Nephron progenitor cell (in vitro differentiated cells): ENCODE measurements around the gene BIN1.

ENCODE experiments used
- DNase-seq: peaks from one replicate; pipeline ENCODE4 v3.0.0; 2021
- H3K27ac Mint-ChIP-seq: 2 replicates; pipeline ENCODE4 v1.8.0; 2021; ENCODE audit warnings: mild to moderate bottlenecking, moderate library complexity, mixed read lengths
- H3K27me3 Mint-ChIP-seq: 2 replicates; pipeline ENCODE4 v1.8.0; 2021; ENCODE audit warnings: mild to moderate bottlenecking, low read depth, mixed read lengths; ENCODE audit not compliant: poor library complexity
- H3K36me3 Mint-ChIP-seq: 2 replicates; pipeline ENCODE4 v1.8.0; 2021; ENCODE audit warnings: low read depth, mixed read lengths
- H3K4me1 Mint-ChIP-seq: 2 replicates; pipeline ENCODE4 v1.8.0; 2021; ENCODE audit warnings: mixed read lengths
- H3K4me3 Mint-ChIP-seq: 2 replicates; pipeline ENCODE4 v1.8.0; 2021; ENCODE audit warnings: mild to moderate bottlenecking, moderate library complexity, mixed read lengths
- H3K9me3 Mint-ChIP-seq: 2 replicates; pipeline ENCODE4 v1.8.0; 2021; ENCODE audit warnings: mild to moderate bottlenecking, moderate library complexity, mixed read lengths
- TF ChIP-seq, protein P1 (sequence below): fragments of 200-600 bp; sonication (generic); IDR thresholded peaks from 2 replicates; pipeline ENCODE4 v1.5.0; 2021; ENCODE audit warnings: antibody characterized with exemption

The BIN1 gene

GRCh38 chr2:127065299-127065939 is 41.5 kb downstream of the BIN1 start:
- Mint-ChIP-seq H3K36me3 (peaks cover 23% of the 10 kb centered on the region), H3K4me3 (no peak overlapping the region), H3K9me3 (no peaks in the 10 kb centered on the region), H3K4me1 (peaks cover 35% of the 10 kb centered on the region), H3K27ac (peak overlapping the region; percentile 48), H3K27me3 (no peaks in the 10 kb centered on the region)
- no peak for DNase-seq
- TF ChIP-seq, protein P1, sequence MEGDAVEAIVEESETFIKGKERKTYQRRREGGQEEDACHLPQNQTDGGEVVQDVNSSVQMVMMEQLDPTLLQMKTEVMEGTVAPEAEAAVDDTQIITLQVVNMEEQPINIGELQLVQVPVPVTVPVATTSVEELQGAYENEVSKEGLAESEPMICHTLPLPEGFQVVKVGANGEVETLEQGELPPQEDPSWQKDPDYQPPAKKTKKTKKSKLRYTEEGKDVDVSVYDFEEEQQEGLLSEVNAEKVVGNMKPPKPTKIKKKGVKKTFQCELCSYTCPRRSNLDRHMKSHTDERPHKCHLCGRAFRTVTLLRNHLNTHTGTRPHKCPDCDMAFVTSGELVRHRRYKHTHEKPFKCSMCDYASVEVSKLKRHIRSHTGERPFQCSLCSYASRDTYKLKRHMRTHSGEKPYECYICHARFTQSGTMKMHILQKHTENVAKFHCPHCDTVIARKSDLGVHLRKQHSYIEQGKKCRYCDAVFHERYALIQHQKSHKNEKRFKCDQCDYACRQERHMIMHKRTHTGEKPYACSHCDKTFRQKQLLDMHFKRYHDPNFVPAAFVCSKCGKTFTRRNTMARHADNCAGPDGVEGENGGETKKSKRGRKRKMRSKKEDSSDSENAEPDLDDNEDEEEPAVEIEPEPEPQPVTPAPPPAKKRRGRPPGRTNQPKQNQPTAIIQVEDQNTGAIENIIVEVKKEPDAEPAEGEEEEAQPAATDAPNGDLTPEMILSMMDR: no peak

GRCh38 chr2:127064642-127065250 is 42.2 kb downstream of the BIN1 start:
- Mint-ChIP-seq H3K27ac (no peak overlapping the region), H3K27me3 (no peaks in the 10 kb centered on the region), H3K36me3 (peaks cover 23% of the 10 kb centered on the region), H3K9me3 (no peaks in the 10 kb centered on the region), H3K4me1 (peaks cover 36% of the 10 kb centered on the region), H3K4me3 (no peak overlapping the region)
- DNase-seq: peak; percentile 51
- TF ChIP-seq, protein P1: no peak

DNA sequence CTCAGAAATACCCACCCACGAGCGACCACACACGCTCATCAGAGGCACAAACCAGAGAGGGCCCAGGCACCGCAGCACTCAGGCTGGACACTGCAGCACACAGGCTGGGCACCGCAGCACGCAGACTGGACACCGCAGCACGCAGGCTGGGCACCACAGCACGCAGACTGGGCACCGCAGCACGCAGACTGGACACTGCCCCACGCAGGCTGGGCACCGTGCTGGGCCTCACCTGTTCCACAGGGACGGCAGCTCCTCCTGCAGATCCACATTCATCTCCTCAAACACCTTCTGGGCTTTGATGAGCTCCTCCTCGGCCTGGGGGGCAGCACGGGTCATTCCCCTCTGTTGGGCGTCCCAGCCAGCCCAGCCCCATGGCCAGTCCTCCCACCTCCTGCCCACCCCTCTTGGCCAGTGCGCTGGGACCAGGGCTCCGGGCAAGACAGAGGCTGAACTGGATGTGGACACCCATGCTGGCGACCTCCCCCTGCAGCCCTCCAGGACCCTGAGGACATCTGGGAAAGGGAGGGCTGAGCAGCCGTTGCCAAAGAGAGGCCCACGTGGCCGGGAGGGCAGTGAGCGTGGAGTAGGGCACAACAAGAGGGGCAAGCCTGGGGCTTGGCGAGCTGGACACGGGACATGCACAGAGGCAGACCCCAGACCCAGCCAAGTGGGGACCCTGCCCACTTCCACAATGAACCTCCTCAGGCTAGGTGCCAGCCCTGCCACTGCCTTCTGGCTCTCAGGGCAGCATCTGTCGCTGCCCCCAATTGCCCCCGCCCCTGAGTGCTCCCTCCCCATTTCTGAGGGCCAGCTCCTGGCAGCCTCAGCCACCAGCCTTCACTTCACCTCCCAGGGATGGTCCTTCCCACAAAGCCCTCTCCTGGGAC is 43.0 kb downstream of the BIN1 start:
- no peak overlapping the region for H3K27ac Mint-ChIP-seq
- TF ChIP-seq, protein P1: no peak
- peaks cover 17% of the 10 kb centered on the region for H3K36me3 Mint-ChIP-seq
- H3K4me3 Mint-ChIP-seq: no peak overlapping the region
- peaks cover 44% of the 10 kb centered on the region for H3K4me1 Mint-ChIP-seq
- DNase-seq: no peak
- H3K9me3 Mint-ChIP-seq: no peaks in the 10 kb centered on the region
- no peaks in the 10 kb centered on the region for H3K27me3 Mint-ChIP-seq

DNA sequence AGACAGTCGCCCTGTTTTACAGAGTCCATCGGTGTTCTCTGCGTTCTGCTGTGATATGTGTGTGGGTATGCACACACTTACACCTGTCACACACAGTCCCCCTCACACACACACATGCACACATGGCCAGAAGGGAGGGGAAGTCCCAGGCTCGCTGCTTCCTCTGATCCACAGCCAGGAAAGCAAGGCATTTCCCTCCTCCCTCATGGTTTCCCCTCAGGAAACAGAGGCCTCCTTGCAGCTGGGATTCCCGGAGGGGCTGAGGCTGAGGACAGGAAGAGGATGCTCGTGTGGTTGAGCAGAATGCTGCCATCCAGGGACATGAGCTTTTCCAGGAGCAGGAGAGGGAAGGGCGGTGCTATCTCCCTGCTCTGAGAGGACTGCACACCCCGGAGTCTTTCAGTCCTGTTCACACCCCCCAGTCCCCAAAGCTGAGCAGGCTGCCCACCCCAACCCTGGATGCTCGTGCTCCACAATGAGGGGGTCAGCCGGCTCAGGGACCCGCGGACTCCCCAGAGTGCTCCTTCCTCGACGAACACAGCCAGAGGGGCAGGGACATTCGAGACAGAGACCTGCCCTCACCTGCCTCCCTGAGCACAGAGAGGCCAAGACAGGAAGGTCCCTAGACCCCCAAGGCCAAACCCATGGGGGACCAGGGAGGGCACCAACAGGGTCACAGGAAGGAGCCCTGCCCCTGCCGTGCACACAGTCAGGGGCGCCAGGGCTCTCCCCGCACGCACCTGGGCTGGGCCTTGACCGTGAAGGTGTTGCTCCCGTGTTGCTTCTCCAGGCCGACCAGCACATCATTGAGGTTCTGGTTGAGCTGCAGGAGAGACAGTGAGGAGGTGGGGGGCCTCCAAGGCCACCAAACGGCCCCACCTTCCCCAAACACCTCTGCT is 45.3 kb downstream of the BIN1 start:
- no peaks in the 10 kb centered on the region for H3K27me3 Mint-ChIP-seq
- H3K36me3 Mint-ChIP-seq: peaks cover 17% of the 10 kb centered on the region
- H3K9me3 Mint-ChIP-seq: no peaks in the 10 kb centered on the region
- no peak overlapping the region for H3K4me3 Mint-ChIP-seq
- TF ChIP-seq, protein P1: no peak
- no peak for DNase-seq
- no peak overlapping the region for H3K27ac Mint-ChIP-seq
- H3K4me1 Mint-ChIP-seq: peaks cover 52% of the 10 kb centered on the region

DNA sequence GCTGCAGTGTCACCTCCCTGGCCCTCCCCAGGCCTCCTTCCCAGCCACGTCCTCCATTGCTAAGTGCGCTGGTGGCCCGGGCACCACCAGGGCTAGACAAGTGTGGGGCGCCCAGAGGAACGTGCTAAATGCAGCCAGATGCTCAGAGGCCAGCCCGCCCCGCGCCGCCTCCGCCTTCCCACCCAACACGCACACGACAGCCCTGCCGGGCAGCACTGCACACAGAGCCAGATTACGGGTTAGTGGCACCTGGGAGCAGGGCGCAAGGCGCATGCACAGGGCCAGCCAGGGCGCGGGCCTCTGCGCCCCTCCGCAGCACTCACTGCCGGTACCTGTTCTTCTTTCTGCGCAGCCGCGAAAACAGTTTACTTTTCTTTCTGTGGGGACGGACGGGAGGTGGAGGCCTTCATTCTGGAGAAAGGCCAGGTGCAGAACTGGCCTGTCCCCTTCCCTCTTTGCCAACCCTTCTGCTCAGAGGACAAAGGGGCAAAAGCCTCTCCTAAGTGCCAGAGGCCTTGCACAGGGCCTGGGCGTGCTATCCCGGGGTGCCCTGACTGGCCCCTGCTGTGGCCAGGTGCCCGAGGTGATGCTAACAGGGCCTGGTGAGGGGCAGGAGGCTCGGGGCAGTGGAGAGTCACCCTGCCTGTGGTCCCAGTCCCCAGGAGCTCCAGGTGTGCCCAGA is 46.5 kb downstream of the BIN1 start:
- Mint-ChIP-seq H3K4me3 (no peak overlapping the region), H3K27ac (no peak overlapping the region), H3K27me3 (no peaks in the 10 kb centered on the region), H3K9me3 (no peaks in the 10 kb centered on the region), H3K4me1 (peaks cover 40% of the 10 kb centered on the region), H3K36me3 (peaks cover 17% of the 10 kb centered on the region)
- no peak for DNase-seq
- TF ChIP-seq, protein P1: no peak
